Loucy (cell line): ENCODE data around the gene KLKB1.

Source experiments
- EZH2phosphoT487 ChIP-seq: fragments of 200-600 bp; IDR thresholded peaks from 2 replicates; pipeline ENCODE4 v1.6.1; 2018; ENCODE audit warnings: antibody characterized with exemption, mild to moderate bottlenecking, moderate library complexity, borderline replicate concordance
- TF ChIP-seq, protein P1 (sequence below): fragments of 200-600 bp; sonication (generic); conservative IDR thresholded peaks from 2 replicates; pipeline ENCODE4 v1.5.1; 2014; ENCODE audit warnings: mild to moderate bottlenecking, antibody characterized with exemption, low read length

DNA sequence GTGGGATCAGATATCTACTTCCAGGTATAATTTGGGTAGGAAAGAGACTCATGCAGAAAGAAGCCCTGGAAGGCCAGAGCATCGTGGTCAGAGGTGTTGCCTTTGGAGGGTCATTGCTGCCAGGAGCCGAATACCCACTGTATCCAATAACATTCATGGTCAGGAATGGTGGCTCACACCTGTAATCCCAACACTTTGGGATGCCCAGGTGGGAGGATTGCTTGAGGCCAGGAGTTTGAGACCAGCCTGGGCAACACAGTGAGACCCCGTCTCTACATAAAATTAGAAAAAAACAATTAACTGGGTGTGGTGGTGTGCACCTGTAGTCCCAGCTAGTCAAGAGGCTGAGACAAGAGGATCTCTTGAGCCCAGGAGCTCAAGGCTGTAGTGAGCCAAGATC lies 27.8 kb downstream of the KLKB1 start:
- TF ChIP-seq, protein P1, sequence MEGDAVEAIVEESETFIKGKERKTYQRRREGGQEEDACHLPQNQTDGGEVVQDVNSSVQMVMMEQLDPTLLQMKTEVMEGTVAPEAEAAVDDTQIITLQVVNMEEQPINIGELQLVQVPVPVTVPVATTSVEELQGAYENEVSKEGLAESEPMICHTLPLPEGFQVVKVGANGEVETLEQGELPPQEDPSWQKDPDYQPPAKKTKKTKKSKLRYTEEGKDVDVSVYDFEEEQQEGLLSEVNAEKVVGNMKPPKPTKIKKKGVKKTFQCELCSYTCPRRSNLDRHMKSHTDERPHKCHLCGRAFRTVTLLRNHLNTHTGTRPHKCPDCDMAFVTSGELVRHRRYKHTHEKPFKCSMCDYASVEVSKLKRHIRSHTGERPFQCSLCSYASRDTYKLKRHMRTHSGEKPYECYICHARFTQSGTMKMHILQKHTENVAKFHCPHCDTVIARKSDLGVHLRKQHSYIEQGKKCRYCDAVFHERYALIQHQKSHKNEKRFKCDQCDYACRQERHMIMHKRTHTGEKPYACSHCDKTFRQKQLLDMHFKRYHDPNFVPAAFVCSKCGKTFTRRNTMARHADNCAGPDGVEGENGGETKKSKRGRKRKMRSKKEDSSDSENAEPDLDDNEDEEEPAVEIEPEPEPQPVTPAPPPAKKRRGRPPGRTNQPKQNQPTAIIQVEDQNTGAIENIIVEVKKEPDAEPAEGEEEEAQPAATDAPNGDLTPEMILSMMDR, result no peak
- TF ChIP-seq EZH2phosphoT487, result no peak
